Measurements from ENCODE around the gene NDRG4. TPM values are rescaled to one million over a fixed set of nuclear protein-coding genes. Genes with fewer than 3 reads are reported as not detected.

Gene NDRG4
- polyA plus RNA-seq, 1 donor from 2014 or later, result 507 TPM

- no peaks in the 10 kb centered on the region for H3K79me2 ChIP-seq (replicated peaks; ENCODE audit: insufficient read depth, low read length)
- H4K20me1 ChIP-seq (ENCODE audit: insufficient read depth), result no peaks in the 10 kb centered on the region
- no peaks in the 10 kb centered on the region for H3K9me2 ChIP-seq (ENCODE audit: insufficient read depth, low read length)
- H3K9me3 ChIP-seq (ENCODE audit: low read length), result no peaks in the 10 kb centered on the region
- H3K36me3 ChIP-seq (ENCODE audit: insufficient read depth, low read length), result no peaks in the 10 kb centered on the region
- H3K4me2 ChIP-seq (ENCODE audit: low read length), result no peak overlapping the region
- H3K9ac ChIP-seq (ENCODE audit: low read length), result no peak overlapping the region
- no peaks in the 10 kb centered on the region for H3F3A ChIP-seq (ENCODE audit: insufficient read depth, low read length, poor library complexity, severe bottlenecking)
- no peak overlapping the region for H2AFZ ChIP-seq (ENCODE audit: low read depth, low read length)
- H3K27me3 ChIP-seq (ENCODE audit: insufficient read depth, low read depth, low read length), result no peaks in the 10 kb centered on the region
- no peak overlapping the region for H3K4me3 ChIP-seq (ENCODE audit: low read length)
- H3K27ac ChIP-seq (ENCODE audit: low read length), result no peak overlapping the region
- TF ChIP-seq EP300 (conservative IDR thresholded peaks at IDR 0.05; ENCODE audit: poor library complexity, severe bottlenecking) (no peak), POLR2AphosphoS5 (IDR thresholded peaks at IDR 0.05) (no peak), MXI1 (conservative IDR thresholded peaks at IDR 0.05; ENCODE audit: poor library complexity, severe bottlenecking) (no peak), RAD21 (conservative IDR thresholded peaks at IDR 0.05) (no peak), EZH2 (IDR thresholded peaks at IDR 0.05; ENCODE audit: borderline replicate concordance, insufficient read depth, low read length, poor library complexity, severe bottlenecking) (no peak), SMC3 (conservative IDR thresholded peaks at IDR 0.05; ENCODE audit: poor library complexity) (no peak)
- TF ChIP-seq, protein P1, sequence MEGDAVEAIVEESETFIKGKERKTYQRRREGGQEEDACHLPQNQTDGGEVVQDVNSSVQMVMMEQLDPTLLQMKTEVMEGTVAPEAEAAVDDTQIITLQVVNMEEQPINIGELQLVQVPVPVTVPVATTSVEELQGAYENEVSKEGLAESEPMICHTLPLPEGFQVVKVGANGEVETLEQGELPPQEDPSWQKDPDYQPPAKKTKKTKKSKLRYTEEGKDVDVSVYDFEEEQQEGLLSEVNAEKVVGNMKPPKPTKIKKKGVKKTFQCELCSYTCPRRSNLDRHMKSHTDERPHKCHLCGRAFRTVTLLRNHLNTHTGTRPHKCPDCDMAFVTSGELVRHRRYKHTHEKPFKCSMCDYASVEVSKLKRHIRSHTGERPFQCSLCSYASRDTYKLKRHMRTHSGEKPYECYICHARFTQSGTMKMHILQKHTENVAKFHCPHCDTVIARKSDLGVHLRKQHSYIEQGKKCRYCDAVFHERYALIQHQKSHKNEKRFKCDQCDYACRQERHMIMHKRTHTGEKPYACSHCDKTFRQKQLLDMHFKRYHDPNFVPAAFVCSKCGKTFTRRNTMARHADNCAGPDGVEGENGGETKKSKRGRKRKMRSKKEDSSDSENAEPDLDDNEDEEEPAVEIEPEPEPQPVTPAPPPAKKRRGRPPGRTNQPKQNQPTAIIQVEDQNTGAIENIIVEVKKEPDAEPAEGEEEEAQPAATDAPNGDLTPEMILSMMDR (IDR thresholded peaks at IDR 0.05; ENCODE audit: poor library complexity, severe bottlenecking), result no peak
Measured at GRCh38 chr16:58481226-58481869, 18.6 kb upstream of the NDRG4 start.

GRCh38 chr16:58481931-58482330, 18.0 kb upstream of the NDRG4 start:
- TF ChIP-seq POLR2AphosphoS5 (IDR thresholded peaks at IDR 0.05) (no peak), SMC3 (conservative IDR thresholded peaks at IDR 0.05; ENCODE audit: poor library complexity) (no peak), EP300 (conservative IDR thresholded peaks at IDR 0.05; ENCODE audit: poor library complexity, severe bottlenecking) (no peak)
- Histone ChIP-seq H3K4me2 (ENCODE audit: low read length) (no peak overlapping the region), H3K9me3 (ENCODE audit: low read length) (no peaks in the 10 kb centered on the region), H3K27me3 (ENCODE audit: insufficient read depth, low read depth, low read length) (no peaks in the 10 kb centered on the region), H3K9me2 (ENCODE audit: insufficient read depth, low read length) (no peaks in the 10 kb centered on the region), H3K27ac (ENCODE audit: low read length) (no peak overlapping the region), H3K9ac (ENCODE audit: low read length) (no peak overlapping the region), H4K20me1 (ENCODE audit: insufficient read depth) (no peaks in the 10 kb centered on the region), H3F3A (ENCODE audit: insufficient read depth, low read length, poor library complexity, severe bottlenecking) (no peaks in the 10 kb centered on the region), H3K36me3 (ENCODE audit: insufficient read depth, low read length) (no peaks in the 10 kb centered on the region), H2AFZ (ENCODE audit: low read depth, low read length) (no peak overlapping the region), H3K4me3 (ENCODE audit: low read length) (no peak overlapping the region), H3K79me2 (replicated peaks; ENCODE audit: insufficient read depth, low read length) (no peaks in the 10 kb centered on the region)

DNA sequence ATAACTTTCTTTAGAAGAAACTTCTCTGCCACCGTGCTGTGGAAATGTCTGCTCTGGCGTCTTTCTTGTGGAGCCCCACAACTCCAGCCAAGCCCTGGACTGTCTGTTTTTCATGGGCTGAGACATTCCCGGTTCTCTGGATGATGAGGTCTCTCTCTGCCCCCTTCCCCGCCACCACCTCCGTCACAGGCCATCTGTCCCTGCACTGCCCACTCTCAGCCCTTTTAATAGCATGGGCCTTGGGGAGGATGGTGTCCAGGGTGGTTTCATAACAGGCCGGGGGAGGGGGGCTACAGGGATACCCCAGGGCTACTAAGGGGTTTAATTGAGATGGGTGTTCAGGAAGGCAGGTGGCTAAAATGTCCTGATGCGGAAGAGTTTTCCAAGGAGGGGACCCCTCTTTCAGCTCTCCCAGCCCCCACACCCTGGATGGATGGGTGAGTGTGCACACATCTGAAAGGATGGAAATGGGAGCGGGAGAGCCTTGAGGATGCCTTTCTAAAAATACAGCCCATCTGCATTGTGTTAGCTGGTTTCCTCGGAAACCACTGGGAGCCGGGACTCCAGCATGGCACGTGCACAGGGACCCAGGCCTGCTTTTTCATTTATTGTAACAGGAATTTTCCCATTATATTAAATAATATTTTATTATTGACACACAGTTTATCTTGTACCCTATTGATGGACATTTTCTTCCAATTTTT, 14.6 kb upstream of the NDRG4 start:
- peak overlapping the region; percentile 16 for H3K9ac ChIP-seq (ENCODE audit: low read length)

More for the DNA sequence above, 14.6 kb upstream of the NDRG4 start:
- H3K79me2 ChIP-seq (replicated peaks; ENCODE audit: insufficient read depth, low read length), result no peaks in the 10 kb centered on the region
- no peaks in the 10 kb centered on the region for H3K9me3 ChIP-seq (ENCODE audit: low read length)
- no peaks in the 10 kb centered on the region for H3K27me3 ChIP-seq (ENCODE audit: insufficient read depth, low read depth, low read length)
- H3K4me2 ChIP-seq (ENCODE audit: low read length), result no peak overlapping the region
- no peak overlapping the region for H3K4me3 ChIP-seq (ENCODE audit: low read length)
- no peak for TF ChIP-seq EZH2 (IDR thresholded peaks at IDR 0.05; ENCODE audit: borderline replicate concordance, insufficient read depth, low read length, poor library complexity, severe bottlenecking)
- no peak for TF ChIP-seq REST (IDR thresholded peaks at IDR 0.05; ENCODE audit: borderline replicate concordance)
- TF ChIP-seq TAF1 (IDR thresholded peaks at IDR 0.05; ENCODE audit: low read depth), result no peak
- TF ChIP-seq MXI1 (conservative IDR thresholded peaks at IDR 0.05; ENCODE audit: poor library complexity, severe bottlenecking), result no peak
- TF ChIP-seq POLR2AphosphoS5 (IDR thresholded peaks at IDR 0.05), result no peak
- TF ChIP-seq, protein P1 (IDR thresholded peaks at IDR 0.05; ENCODE audit: poor library complexity, severe bottlenecking), result no peak
- no peak for TF ChIP-seq SMC3 (conservative IDR thresholded peaks at IDR 0.05; ENCODE audit: poor library complexity)
- no peak for TF ChIP-seq EP300 (conservative IDR thresholded peaks at IDR 0.05; ENCODE audit: poor library complexity, severe bottlenecking)
- no peak for TF ChIP-seq RAD21 (conservative IDR thresholded peaks at IDR 0.05)
- no peaks in the 10 kb centered on the region for H3K9me2 ChIP-seq (ENCODE audit: insufficient read depth, low read length)
- no peak overlapping the region for H2AFZ ChIP-seq (ENCODE audit: low read depth, low read length)
- no peak overlapping the region for H3K27ac ChIP-seq (ENCODE audit: low read length)
- H4K20me1 ChIP-seq (ENCODE audit: insufficient read depth), result no peaks in the 10 kb centered on the region
- no peaks in the 10 kb centered on the region for H3F3A ChIP-seq (ENCODE audit: insufficient read depth, low read length, poor library complexity, severe bottlenecking)
- H3K36me3 ChIP-seq (ENCODE audit: insufficient read depth, low read length), result no peaks in the 10 kb centered on the region

Data from neural cell (in vitro differentiated cells).